Measurements from ENCODE around the gene CHCHD6.

DNA sequence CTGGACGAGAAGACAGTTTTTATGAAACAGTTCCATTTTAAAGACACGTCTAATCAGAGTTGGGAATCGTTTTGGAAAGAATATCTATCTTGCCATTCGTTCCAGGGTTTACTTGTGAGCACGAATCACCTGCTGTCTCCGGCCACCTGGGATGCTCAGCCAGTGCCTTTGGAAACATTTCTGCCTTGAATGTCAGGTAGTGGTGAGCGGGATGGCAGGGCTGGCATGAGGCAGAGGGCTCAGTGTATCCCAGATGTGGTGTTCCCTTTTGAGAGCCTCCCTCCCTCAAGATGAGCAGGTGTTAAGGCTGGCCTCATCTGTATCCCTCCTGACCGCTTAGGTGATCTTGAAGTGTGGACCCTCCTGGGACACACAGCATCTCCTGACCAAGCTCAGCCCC is 231.0 kb downstream of the CHCHD6 start:
- TF ChIP-seq POLR2A (IDR thresholded peaks at IDR 0.05; ENCODE audit: low read length) = no peak
- no peak for TF ChIP-seq GATA1 (IDR thresholded peaks at IDR 0.05; ENCODE audit: low read depth, low read length)

All from erythroblast (primary cell).